Activated CD4-positive, CD25-positive, alpha-beta regulatory T cell treated with anti-CD3 and anti-CD28 coated beads, Interleukin-2, amount 50 U/mL, for 72 hours (primary cell): ENCODE measurements around the gene CLSTN1.

Source experiments
- DNase-seq: peaks from one replicate; pipeline ENCODE4 v3.0.0; 2021

CLSTN1 gene

GRCh38 chr1:9850442-9851162, 26.8 kb upstream of the CLSTN1 start:
- no peak for DNase-seq

GRCh38 chr1:9849691-9850441, 26.1 kb upstream of the CLSTN1 start:
- no peak for DNase-seq

GRCh38 chr1:9848022-9848421, 24.3 kb upstream of the CLSTN1 start:
- DNase-seq: no peak

- DNase-seq: no peak
These were observed 23.5 kb upstream of the CLSTN1 start for GRCh38 chr1:9847269-9847668.

- no peak for DNase-seq
These were observed 22.9 kb upstream of the CLSTN1 start for GRCh38 chr1:9846611-9847171.

- no peak for DNase-seq
These were observed 22.1 kb upstream of the CLSTN1 start for GRCh38 chr1:9845914-9846313.

- no peak for DNase-seq
These were observed 21.0 kb upstream of the CLSTN1 start for GRCh38 chr1:9844756-9845155.

GRCh38 chr1:9844106-9844505, 20.3 kb upstream of the CLSTN1 start:
- no peak for DNase-seq

GRCh38 chr1:9843576-9843945, 19.8 kb upstream of the CLSTN1 start:
- DNase-seq: no peak

- DNase-seq: no peak
These were observed 19.2 kb upstream of the CLSTN1 start for GRCh38 chr1:9842781-9843575.

- DNase-seq: no peak
These were observed 18.4 kb upstream of the CLSTN1 start for GRCh38 chr1:9842073-9842711.

GRCh38 chr1:9841460-9841859, 17.7 kb upstream of the CLSTN1 start:
- no peak for DNase-seq

- DNase-seq: no peak
These were observed 16.4 kb upstream of the CLSTN1 start for GRCh38 chr1:9840176-9840575.

GRCh38 chr1:9838946-9839345, 15.2 kb upstream of the CLSTN1 start:
- no peak for DNase-seq

- no peak for DNase-seq
These were observed 12.8 kb upstream of the CLSTN1 start for GRCh38 chr1:9836632-9836960.

- DNase-seq: no peak
These were observed 12.2 kb upstream of the CLSTN1 start for GRCh38 chr1:9835758-9836631.

- DNase-seq: no peak
These were observed 11.6 kb upstream of the CLSTN1 start for GRCh38 chr1:9835404-9835757.

- no peak for DNase-seq
These were observed 9.9 kb upstream of the CLSTN1 start for GRCh38 chr1:9833632-9834031.

- DNase-seq: no peak
These were observed 3.9 kb upstream of the CLSTN1 start for GRCh38 chr1:9827558-9828185.

GRCh38 chr1:9826616-9827015, 2.9 kb upstream of the CLSTN1 start:
- no peak for DNase-seq

- no peak for DNase-seq
These were observed 2.3 kb upstream of the CLSTN1 start for GRCh38 chr1:9826087-9826486.
